Body of pancreas (tissue), 4 donors: ENCODE results near the gene WNK4. TPM values are rescaled to one million over a fixed set of nuclear protein-coding genes. Genes with fewer than 3 reads are reported as not detected.

ENCODE experiments used
- ATAC-seq: fragments of 150-250 bp; one replicate; pipeline ENCODE4 v1.9.1; 2016
- DNase-seq, 4 donors: peaks; one replicate each; pipeline ENCODE4 v3.0.0-alpha.2; 2019
- H3K27ac ChIP-seq, 4 donors: fragments of 200-600 bp; sonication (generic); 1 replicate in 3 of 4; 2 replicates in 1 of 4; pipeline versions ENCODE4 v1.5.1 to v1.6.1; 2016 to 2019; ENCODE audit warnings: mild to moderate bottlenecking in 1 of 4, mixed read lengths in 1 of 4, moderate library complexity in 1 of 4
- H3K27me3 ChIP-seq, 2 donors: fragments of 200-600 bp; sonication (generic); one replicate each; pipeline ENCODE4 v1.6.0; 2016; ENCODE audit warnings: mild to moderate bottlenecking in 1 of 2
- H3K36me3 ChIP-seq, 2 donors: fragments of 200-600 bp; sonication (generic); replicated peaks in 1 of 2; 2 replicates each; pipeline ENCODE4 v1.5.1; 2016; ENCODE audit warnings: low read depth in 2 of 2; ENCODE audit not compliant: insufficient read depth in 1 of 2
- H3K4me1 ChIP-seq: fragments of 200-600 bp; sonication (generic); one replicate; pipeline ENCODE4 v1.6.0; 2016
- H3K4me3 ChIP-seq, 2 donors: fragments of 200-600 bp; sonication (generic); 1 replicate in 1 of 2; 2 replicates in 1 of 2; pipeline ENCODE4 v1.5.1; 2016 to 2019
- H3K9me3 ChIP-seq, 3 donors: fragments of 200-600 bp; sonication (generic); 1 replicate in 2 of 3; 2 replicates in 1 of 3; pipeline ENCODE4 v1.5.1; 2016
- CTCF ChIP-seq, 7 experiments: fragments of 450-650 bp in 4 of 7; fragments of 200-600 bp in 3 of 7; sonication (generic) in 3 of 7; IDR thresholded peaks; one replicate each; pipeline ENCODE4 v1.5.1; 2016 to 2019; ENCODE audit warnings: antibody characterized with exemption in 7 of 7
- POLR2A ChIP-seq, 3 donors: fragments of 450-650 bp; IDR thresholded peaks; one replicate each; pipeline ENCODE4 v1.6.1; 2016; ENCODE audit warnings: antibody characterized with exemption in 3 of 3, mild to moderate bottlenecking in 2 of 3
- WGBS, 2 donors: methylation state at CpG; one replicate each; pipeline ENCODE4 v1.1.5; 2017; 5-methylcytosine and 5-hydroxymethylcytosine counted together
- intact Hi-C: fragments of 100-400 bp; cut with DNase I; formaldehyde crosslinking; loops from one replicate; pipeline ENCODE4 v1.15.1; 2023
- total RNA-seq, 2 donors: library from RNA; depleted of rRNA; stranded (reverse); fragments of >200 nt; gene quantifications; one replicate each; pipeline ENCODE4 v1.1.0, GENCODE V29; 2016

Gene WNK4
- total RNA-seq, 2 donors from 2014 or later, result 0.26 TPM; not detected in 1

GRCh38 chr17:42821176-42821575, 40.8 kb downstream of the WNK4 start:
- no peaks in the 10 kb centered on the region for H3K27me3 ChIP-seq
- no peak overlapping the region for H3K4me3 ChIP-seq
- no peak overlapping the region for H3K27ac ChIP-seq
- 91 to 93% methylated on average over 7 of the region's 7 CpGs for WGBS, 2 donors
- H3K9me3 ChIP-seq, result no peaks in the 10 kb centered on the region
- ATAC-seq (no peak), DNase-seq (no peak)
- peaks cover 21 to 31% of the 10 kb centered on the region in 2 donors for H3K36me3 ChIP-seq
- peaks cover 24% of the 10 kb centered on the region for H3K4me1 ChIP-seq
- intact Hi-C loops, result loop anchor here (10.0 kb wide), 1 partner anchor 96 kb away; no protein-coding TSS in a partner anchor
- TF ChIP-seq POLR2A (IDR thresholded peaks at IDR 0.05) (no peak), CTCF (IDR thresholded peaks at IDR 0.05) (no peak)

- no peaks in the 10 kb centered on the region for H3K27me3 ChIP-seq
- ATAC-seq, result no peak
- no peak for DNase-seq
- 72 to 94% methylated on average over 1 of the region's 1 CpG for WGBS, 2 donors
- H3K4me1 ChIP-seq, result peaks cover 23% of the 10 kb centered on the region
- intact Hi-C loops, result loop anchor here (10.0 kb wide), 1 partner anchor 103 kb away; no protein-coding TSS in a partner anchor
- H3K36me3 ChIP-seq, result no peaks in the 10 kb centered on the region
- no peak for TF ChIP-seq POLR2A (IDR thresholded peaks at IDR 0.05)
- no peak for TF ChIP-seq CTCF (IDR thresholded peaks at IDR 0.05)
- H3K4me3 ChIP-seq, result no peak overlapping the region
- H3K9me3 ChIP-seq, result no peaks in the 10 kb centered on the region
- H3K27ac ChIP-seq, result no peak overlapping the region
These were observed 47.1 kb downstream of the WNK4 start for GRCh38 chr17:42827472-42827871.

- H3K27me3 ChIP-seq, result no peaks in the 10 kb centered on the region
- no peak overlapping the region for H3K27ac ChIP-seq
- intact Hi-C loops, result no loop called here
- H3K4me3 ChIP-seq, result no peak overlapping the region
- DNase-seq (no peak), ATAC-seq (no peak)
- H3K4me1 ChIP-seq, result peaks cover 29% of the 10 kb centered on the region
- H3K36me3 ChIP-seq, result no peaks in the 10 kb centered on the region
- no peaks in the 10 kb centered on the region for H3K9me3 ChIP-seq
- TF ChIP-seq POLR2A (IDR thresholded peaks at IDR 0.05) (no peak), CTCF (IDR thresholded peaks at IDR 0.05) (no peak)
These were observed 50.6 kb downstream of the WNK4 start for GRCh38 chr17:42830971-42831370.

GRCh38 chr17:42832213-42832933, 52.0 kb downstream of the WNK4 start:
- ATAC-seq, result peak; percentile 10
- Histone ChIP-seq H3K4me1 (peaks cover 29% of the 10 kb centered on the region), H3K27ac (peak overlapping the region; percentile 69 to 91 (median 81)), H3K9me3 (no peaks in the 10 kb centered on the region), H3K36me3 (peaks cover 0 to 4% of the 10 kb centered on the region in 2 donors), H3K27me3 (no peaks in the 10 kb centered on the region), H3K4me3 (peak overlapping the region; percentile 75 to 98)
- intact Hi-C loops, result no loop called here
- DNase-seq, result peak in 2 of 4 donors; percentile 29 to 32
- no peak for TF ChIP-seq POLR2A (IDR thresholded peaks at IDR 0.05)
- TF ChIP-seq CTCF (IDR thresholded peaks at IDR 0.05), result no peak
- 14 to 15% methylated on average over 9 of the region's 9 CpGs for WGBS, 2 donors
